CD14-positive monocyte (primary cell): ENCODE results near the gene NEO1. TPM values are rescaled to one million over a fixed set of nuclear protein-coding genes. Genes with fewer than 3 reads are reported as not detected.

Source experiments
- DNase-seq, 3 donors: peaks; one replicate each; pipeline ENCODE4 v3.0.0-alpha.2; 2011 to 2022
- H2AFZ ChIP-seq: 2 replicates; pipeline ENCODE4 v1.6.0; 2012; ENCODE audit warnings: mild to moderate bottlenecking, low read depth, low read length, inconsistent platforms; ENCODE audit not compliant: insufficient read depth, poor library complexity, severe bottlenecking
- H3K27ac ChIP-seq, 2 donors: 1 replicate in 1 of 2; 2 replicates in 1 of 2; pipeline ENCODE4 v1.5.1; 2012 to 2013; ENCODE audit warnings: low read length in 2 of 2, control low read depth in 1 of 2, inconsistent platforms in 1 of 2, low read depth in 1 of 2, mild to moderate bottlenecking in 1 of 2
- H3K27me3 ChIP-seq, 2 donors: one replicate each; pipeline versions ENCODE4 v1.6.0 to v1.6.1; 2011 to 2013; ENCODE audit warnings: low read length in 2 of 2; ENCODE audit not compliant: control insufficient read depth in 2 of 2, insufficient read depth in 2 of 2
- H3K36me3 ChIP-seq, 2 donors: replicated peaks in 1 of 2; 1 replicate in 1 of 2; 2 replicates in 1 of 2; pipeline versions ENCODE4 v1.5.1 to v1.6.1; 2012 to 2013; ENCODE audit warnings: low read length in 2 of 2, control low read depth in 1 of 2, inconsistent platforms in 1 of 2, mild to moderate bottlenecking in 1 of 2; ENCODE audit not compliant: insufficient read depth in 2 of 2, control insufficient read depth in 1 of 2
- H3K4me1 ChIP-seq, 2 donors: 1 replicate in 1 of 2; 2 replicates in 1 of 2; pipeline versions ENCODE4 v1.5.1 to v1.6.1; 2012 to 2013; ENCODE audit warnings: low read length in 2 of 2, control low read depth in 1 of 2, inconsistent platforms in 1 of 2, mild to moderate bottlenecking in 1 of 2, moderate library complexity in 1 of 2; ENCODE audit not compliant: insufficient read depth in 2 of 2, control insufficient read depth in 1 of 2
- H3K4me2 ChIP-seq: replicated peaks from 2 replicates; pipeline ENCODE3; 2012; ENCODE audit warnings: low read length, moderate library complexity, mild to moderate bottlenecking; ENCODE audit not compliant: poor library complexity, severe bottlenecking; ENCODE audit errors: extremely low read depth
- H3K4me3 ChIP-seq, 3 experiments: fragments of 200-600 bp in 1 of 3; sonication (generic) in 1 of 3; replicated peaks in 1 of 3; 1 replicate in 2 of 3; 2 replicates in 1 of 3; pipeline ENCODE4 v1.5.1; 2011 to 2013; ENCODE audit warnings: low read length in 3 of 3, mild to moderate bottlenecking in 3 of 3, control low read depth in 2 of 3, low read depth in 2 of 3, inconsistent platforms in 1 of 3, moderate library complexity in 1 of 3
- H3K79me2 ChIP-seq: 2 replicates; pipeline ENCODE4 v1.6.0; 2012; ENCODE audit warnings: mild to moderate bottlenecking, control low read depth, inconsistent platforms, low read length, moderate library complexity; ENCODE audit not compliant: insufficient read depth
- H3K9ac ChIP-seq: 2 replicates; pipeline ENCODE4 v1.6.0; 2017; ENCODE audit warnings: low read length, mild to moderate bottlenecking; ENCODE audit not compliant: insufficient read depth, poor library complexity, severe bottlenecking
- H3K9me3 ChIP-seq, 2 donors: replicated peaks in 1 of 2; 1 replicate in 1 of 2; 2 replicates in 1 of 2; pipeline versions ENCODE4 v1.5.1 to v1.6.1; 2012 to 2013; ENCODE audit warnings: low read length in 2 of 2, control low read depth in 1 of 2; ENCODE audit not compliant: control insufficient read depth in 1 of 2, insufficient read depth in 1 of 2
- H4K20me1 ChIP-seq: 2 replicates; pipeline ENCODE4 v1.6.0; 2012; ENCODE audit warnings: mild to moderate bottlenecking, low read length, control low read depth, moderate library complexity; ENCODE audit not compliant: insufficient read depth
- H3K27ac Mint-ChIP-seq, 7 donors: one replicate each; pipeline ENCODE4 v1.8.0; 2020; ENCODE audit warnings: mild to moderate bottlenecking in 7 of 7, mixed read lengths in 7 of 7, moderate library complexity in 6 of 7, inconsistent platforms in 2 of 7
- H3K27me3 Mint-ChIP-seq, 3 donors: one replicate each; pipeline ENCODE4 v1.8.0; 2021 to 2022; ENCODE audit warnings: low read depth in 3 of 3, mild to moderate bottlenecking in 3 of 3, mixed read lengths in 3 of 3, moderate library complexity in 3 of 3, inconsistent platforms in 1 of 3
- H3K36me3 Mint-ChIP-seq, 2 donors: one replicate each; pipeline ENCODE4 v1.8.0; 2020; ENCODE audit warnings: mixed read lengths in 2 of 2, inconsistent platforms in 1 of 2, mild to moderate bottlenecking in 1 of 2
- H3K4me1 Mint-ChIP-seq: one replicate; pipeline ENCODE4 v1.8.0; 2020; ENCODE audit warnings: mild to moderate bottlenecking, mixed read lengths
- H3K4me3 Mint-ChIP-seq, 2 donors: one replicate each; pipeline ENCODE4 v1.8.0; 2020; ENCODE audit warnings: mild to moderate bottlenecking in 2 of 2, mixed read lengths in 2 of 2, moderate library complexity in 1 of 2
- H3K9me3 Mint-ChIP-seq, 7 donors: one replicate each; pipeline ENCODE4 v1.8.0; 2020 to 2022; ENCODE audit warnings: mixed read lengths in 7 of 7, mild to moderate bottlenecking in 6 of 7, moderate library complexity in 6 of 7, inconsistent platforms in 2 of 7
- WGBS: methylation state at CpG from one replicate; pipeline ENCODE4 v1.1.5; 2013; ENCODE audit warnings: missing lambda C conversion rate; ENCODE audit not compliant: insufficient coverage; 5-methylcytosine and 5-hydroxymethylcytosine counted together
- intact Hi-C, 2 donors: fragments of 100-400 bp; cut with micrococcal nuclease; formaldehyde crosslinking; loops; one replicate each; pipeline versions ENCODE4 v1.15.0 to v1.15.1; 2023
- polyA plus RNA-seq, 3 donors: library from polyadenylated mRNA; depleted of rRNA in 1 of 3; unstranded in 2 of 3; stranded (reverse) in 1 of 3; fragments of 300-500 nt in 2 of 3; fragments of >200 nt in 1 of 3; fragmentation: Illumina TruSeq in 2 of 3; gene quantifications; 1 replicate in 2 of 3; 2 replicates in 1 of 3; pipeline ENCODE4 v1.2.3, GENCODE V29; 2012 to 2021
- TF ChIP-seq, protein P1 (sequence below): fragments of 200-600 bp; IDR thresholded peaks from one replicate; pipeline ENCODE4 v1.8.0; 2022; ENCODE audit warnings: antibody characterized with exemption, mild to moderate bottlenecking

The NEO1 gene
- polyA plus RNA-seq, 3 donors = 0.03 to 0.06 TPM; not detected in 1

- Histone ChIP-seq H2AFZ (no peak overlapping the region), H3K9me3 (no peaks in the 10 kb centered on the region), H3K27ac (no peak overlapping the region), H3K4me3 (no peak overlapping the region), H3K27me3 (peaks cover 3 to 5% of the 10 kb centered on the region in 2 donors), H3K36me3 (no peaks in the 10 kb centered on the region), H4K20me1 (no peaks in the 10 kb centered on the region), H3K9ac (no peak overlapping the region), H3K4me1 (no peaks in the 10 kb centered on the region), H3K4me2 (no peak overlapping the region), H3K79me2 (no peaks in the 10 kb centered on the region)
- H3K4me1 Mint-ChIP-seq = no peaks in the 10 kb centered on the region
- peaks cover 5 to 28% (median 12%) of the 10 kb centered on the region in 3 donors for H3K27me3 Mint-ChIP-seq
- H3K9me3 Mint-ChIP-seq = peaks cover 2 to 13% (median 3%) of the 10 kb centered on the region in 7 donors
- H3K4me3 Mint-ChIP-seq = no peak overlapping the region
- intact Hi-C loops = no loop called here
- H3K27ac Mint-ChIP-seq = no peak overlapping the region
- WGBS = no CpG with 5 or more reads among the region's 2 CpGs
- TF ChIP-seq, protein P1, sequence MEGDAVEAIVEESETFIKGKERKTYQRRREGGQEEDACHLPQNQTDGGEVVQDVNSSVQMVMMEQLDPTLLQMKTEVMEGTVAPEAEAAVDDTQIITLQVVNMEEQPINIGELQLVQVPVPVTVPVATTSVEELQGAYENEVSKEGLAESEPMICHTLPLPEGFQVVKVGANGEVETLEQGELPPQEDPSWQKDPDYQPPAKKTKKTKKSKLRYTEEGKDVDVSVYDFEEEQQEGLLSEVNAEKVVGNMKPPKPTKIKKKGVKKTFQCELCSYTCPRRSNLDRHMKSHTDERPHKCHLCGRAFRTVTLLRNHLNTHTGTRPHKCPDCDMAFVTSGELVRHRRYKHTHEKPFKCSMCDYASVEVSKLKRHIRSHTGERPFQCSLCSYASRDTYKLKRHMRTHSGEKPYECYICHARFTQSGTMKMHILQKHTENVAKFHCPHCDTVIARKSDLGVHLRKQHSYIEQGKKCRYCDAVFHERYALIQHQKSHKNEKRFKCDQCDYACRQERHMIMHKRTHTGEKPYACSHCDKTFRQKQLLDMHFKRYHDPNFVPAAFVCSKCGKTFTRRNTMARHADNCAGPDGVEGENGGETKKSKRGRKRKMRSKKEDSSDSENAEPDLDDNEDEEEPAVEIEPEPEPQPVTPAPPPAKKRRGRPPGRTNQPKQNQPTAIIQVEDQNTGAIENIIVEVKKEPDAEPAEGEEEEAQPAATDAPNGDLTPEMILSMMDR = no peak
- no peak for DNase-seq
- H3K36me3 Mint-ChIP-seq = no peaks in the 10 kb centered on the region
Observed at GRCh38 chr15:73200339-73200738, 148.1 kb downstream of the NEO1 start.

GRCh38 chr15:73210630-73211029 is 158.4 kb downstream of the NEO1 start:
- H2AFZ ChIP-seq = no peak overlapping the region
- no peaks in the 10 kb centered on the region for H3K4me1 ChIP-seq
- H3K9me3 ChIP-seq = no peaks in the 10 kb centered on the region
- H3K27ac ChIP-seq = no peak overlapping the region
- peaks cover 0 to under 1% (median 0%) of the 10 kb centered on the region in 7 donors for H3K9me3 Mint-ChIP-seq
- no peaks in the 10 kb centered on the region for H3K4me1 Mint-ChIP-seq
- no CpG with 5 or more reads among the region's 2 CpGs for WGBS
- intact Hi-C loops = no loop called here
- no peak overlapping the region for H3K4me3 Mint-ChIP-seq
- H3K27ac Mint-ChIP-seq = no peak overlapping the region
- peaks cover 0 to 10% of the 10 kb centered on the region in 2 donors for H3K27me3 ChIP-seq
- TF ChIP-seq, protein P1 = no peak
- H3K27me3 Mint-ChIP-seq = peaks cover 2 to 27% (median 5%) of the 10 kb centered on the region in 3 donors
- H3K36me3 Mint-ChIP-seq = no peaks in the 10 kb centered on the region
- H3K4me3 ChIP-seq = no peak overlapping the region
- H3K79me2 ChIP-seq = no peaks in the 10 kb centered on the region
- no peak overlapping the region for H3K9ac ChIP-seq
- no peak for DNase-seq
- H3K4me2 ChIP-seq = no peak overlapping the region
- H3K36me3 ChIP-seq = no peaks in the 10 kb centered on the region
- no peaks in the 10 kb centered on the region for H4K20me1 ChIP-seq
